Stimulated activated CD8-positive, alpha-beta memory T cell treated with anti-CD3 and anti-CD28 coated beads, Interleukin-4, amount 100 ng/mL, for 24 hours (primary cell): ENCODE results near the gene ACKR3.

Source experiments
- DNase-seq: peaks from one replicate; pipeline ENCODE4 v3.0.0-alpha.2; 2020; ENCODE audit warnings: low read depth

The ACKR3 gene

DNA sequence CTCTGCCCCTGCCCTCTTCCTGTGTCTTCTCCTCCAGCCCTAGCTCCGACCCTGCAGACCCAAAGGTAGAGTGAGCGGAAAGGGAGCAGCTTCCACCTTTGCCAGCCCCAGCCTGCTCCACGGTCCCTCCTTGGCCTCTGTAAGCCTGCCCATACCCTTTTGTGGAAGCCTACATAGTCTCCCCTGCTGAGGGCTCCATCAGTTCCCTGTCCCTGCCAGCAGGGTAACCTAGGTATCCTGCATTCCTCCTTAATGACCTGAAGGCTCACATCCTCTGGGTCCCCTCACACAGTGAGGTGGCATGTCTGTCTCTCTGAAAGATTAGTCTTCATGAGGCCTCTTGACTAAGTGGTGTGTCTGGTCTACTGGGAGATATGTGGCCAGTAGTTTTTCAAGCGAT is 20.5 kb upstream of the ACKR3 start:
- DNase-seq, result no peak

DNA sequence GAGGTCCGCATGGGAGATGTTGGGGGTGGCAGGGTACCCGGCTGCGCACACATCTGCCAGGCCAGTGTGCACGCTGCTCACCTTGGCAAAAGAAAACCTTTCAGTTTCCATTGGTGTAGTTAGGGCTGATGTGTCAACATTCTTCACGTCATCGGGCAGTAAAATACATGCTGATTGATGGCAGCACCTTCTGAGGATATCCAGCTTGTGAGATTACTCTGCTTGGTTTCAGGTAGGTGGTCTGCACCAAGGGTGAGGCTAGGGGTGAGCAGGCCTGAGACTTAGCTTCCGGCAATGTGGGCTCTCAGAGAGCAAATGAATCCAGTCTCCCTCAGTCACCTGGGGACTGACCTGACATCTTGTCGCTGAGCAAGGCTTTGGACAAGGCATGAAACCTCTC is 19.3 kb upstream of the ACKR3 start:
- no peak for DNase-seq

DNA sequence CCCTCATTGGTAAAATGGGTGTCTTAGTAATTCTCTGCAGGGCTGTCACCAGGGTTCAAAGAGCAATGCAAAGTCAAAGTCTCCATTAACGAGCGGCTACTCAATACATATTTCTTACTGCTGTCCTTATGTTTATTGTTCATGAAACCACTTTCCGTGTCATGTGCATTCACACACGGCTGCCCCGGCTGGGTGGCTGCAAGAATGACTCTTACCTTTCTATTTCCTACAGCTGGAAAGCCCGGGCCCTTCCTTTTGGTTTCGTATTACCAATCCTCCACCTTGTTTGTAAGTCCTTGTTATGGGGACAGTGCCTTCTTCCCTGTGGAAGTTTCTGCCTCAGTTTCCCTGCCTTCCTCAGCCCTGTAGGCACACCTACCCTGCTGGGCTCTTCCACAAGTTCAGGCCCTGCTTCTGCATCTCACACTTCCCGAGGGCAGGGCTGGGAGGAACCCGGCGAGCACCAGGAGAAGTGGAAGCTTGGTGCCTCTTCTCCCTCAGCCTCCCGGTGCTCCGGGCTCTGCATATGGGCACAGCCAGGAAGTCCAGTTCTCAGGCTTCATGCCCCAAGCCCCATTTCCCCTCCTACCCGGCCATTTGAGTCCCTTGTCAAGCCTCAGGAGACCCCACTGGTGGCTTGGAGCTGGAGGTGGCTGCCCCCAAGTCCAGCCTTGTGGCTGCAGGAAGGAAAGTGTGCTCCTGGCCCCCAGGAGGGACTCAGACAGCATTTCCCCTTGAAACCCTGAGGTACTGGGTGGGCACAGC is 18.7 kb upstream of the ACKR3 start:
- no peak for DNase-seq

DNA sequence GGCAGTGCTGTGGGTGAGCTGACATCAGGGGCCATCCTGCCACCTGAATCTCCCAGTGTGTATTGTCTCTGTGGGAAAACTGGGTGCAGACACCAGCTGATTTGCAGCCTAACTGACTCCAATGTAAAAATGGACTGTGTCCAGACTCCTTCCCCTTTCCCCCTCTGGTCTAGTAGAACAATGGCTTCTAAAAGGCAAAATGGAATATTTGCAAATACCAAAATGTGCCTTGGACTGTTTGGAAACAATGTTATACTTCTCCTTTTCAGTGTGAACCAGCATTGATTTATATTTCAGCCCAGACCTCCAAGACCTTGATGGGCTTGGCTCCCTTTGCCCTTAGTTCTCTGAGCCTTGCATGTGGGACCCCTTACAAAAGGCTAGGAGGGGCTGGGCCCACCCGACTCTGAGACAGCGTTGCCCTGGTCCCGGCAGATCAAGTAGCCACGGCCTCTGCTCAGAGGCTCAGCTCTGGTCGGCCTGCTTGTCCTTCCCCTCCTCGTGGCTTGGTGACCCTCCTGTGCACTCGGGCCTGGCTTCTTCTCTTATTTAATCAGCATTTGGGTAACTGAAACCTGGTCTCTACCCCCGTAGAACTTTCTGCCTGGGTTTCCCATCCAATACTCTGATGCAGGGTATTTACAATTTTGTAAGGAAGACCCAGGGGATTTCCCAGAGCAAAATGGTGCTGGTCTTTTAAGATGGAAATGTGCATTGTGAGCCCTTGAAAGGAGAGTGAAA is 18.0 kb upstream of the ACKR3 start:
- no peak for DNase-seq

DNA sequence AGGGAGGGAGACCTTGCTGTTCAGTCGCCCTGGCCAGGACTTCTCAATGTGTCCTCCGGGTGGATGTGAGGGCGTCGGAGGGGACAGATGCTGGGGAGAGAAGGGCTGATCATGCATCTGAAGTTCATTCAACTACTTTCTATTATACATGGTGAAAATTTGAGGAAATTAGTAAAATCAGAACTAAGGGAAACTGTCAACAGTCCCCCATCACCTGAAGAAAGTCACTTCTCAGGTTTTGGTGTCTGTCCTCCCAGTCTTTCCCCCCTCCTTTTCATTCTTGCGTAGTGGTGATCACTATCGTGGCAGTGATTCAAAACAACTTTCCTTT is 17.4 kb upstream of the ACKR3 start:
- DNase-seq, result no peak

DNA sequence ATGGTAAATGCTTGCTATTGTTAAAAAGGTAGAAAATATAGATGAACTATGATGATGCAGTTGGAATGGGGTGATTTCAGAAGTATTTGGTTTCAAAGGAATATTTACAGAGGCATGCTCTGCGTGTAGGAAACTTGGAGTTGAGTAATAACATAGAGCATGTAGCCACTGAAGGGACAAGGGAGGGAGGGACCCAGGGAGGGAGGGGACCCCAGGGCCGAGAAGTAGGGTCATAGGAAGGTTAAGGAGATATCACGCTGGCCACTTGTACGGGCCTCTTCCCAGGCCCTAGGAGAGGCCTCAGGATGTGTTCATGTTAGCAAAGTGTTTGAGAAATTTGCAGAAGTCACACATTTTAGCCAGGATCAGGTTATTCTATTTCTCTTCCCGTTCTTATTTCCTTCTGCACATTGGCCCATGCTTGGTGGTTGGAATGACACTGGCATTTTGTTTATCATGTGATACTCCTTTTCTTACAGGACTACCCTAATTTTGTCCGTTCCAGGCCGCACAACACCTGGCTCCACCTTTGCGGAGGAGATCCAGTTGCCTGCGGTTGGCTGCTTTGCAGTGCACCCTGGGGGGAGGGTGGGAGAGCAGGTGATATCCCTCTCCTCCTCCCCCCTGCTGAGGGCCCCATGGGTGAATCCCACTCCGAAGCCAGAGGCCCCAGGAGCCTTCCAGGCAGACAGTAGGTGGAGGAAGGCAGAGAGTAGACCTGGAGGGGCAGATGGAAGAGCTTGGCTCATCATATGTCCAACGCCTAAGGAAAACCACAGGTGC is 16.9 kb upstream of the ACKR3 start:
- no peak for DNase-seq

DNA sequence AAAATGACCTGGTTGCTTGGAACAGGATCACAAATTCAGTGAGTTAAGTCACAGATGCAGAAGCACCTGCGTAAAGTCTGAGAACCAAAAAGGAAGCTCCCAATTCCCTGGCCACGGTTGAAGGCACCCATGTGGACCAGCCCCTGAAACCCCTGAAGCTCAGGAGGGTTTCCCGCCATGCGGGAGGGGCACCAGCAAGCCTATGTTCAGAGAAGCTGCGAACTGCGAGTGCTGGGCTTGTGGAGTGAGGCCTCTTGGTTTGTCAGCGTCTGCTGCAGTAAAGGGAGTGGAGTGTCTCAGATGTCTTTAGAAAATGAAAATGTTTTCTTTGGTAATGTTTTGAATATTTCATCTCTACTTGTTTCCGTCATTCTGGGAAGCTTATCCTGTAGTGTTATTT is 16.1 kb upstream of the ACKR3 start:
- DNase-seq, result no peak

DNA sequence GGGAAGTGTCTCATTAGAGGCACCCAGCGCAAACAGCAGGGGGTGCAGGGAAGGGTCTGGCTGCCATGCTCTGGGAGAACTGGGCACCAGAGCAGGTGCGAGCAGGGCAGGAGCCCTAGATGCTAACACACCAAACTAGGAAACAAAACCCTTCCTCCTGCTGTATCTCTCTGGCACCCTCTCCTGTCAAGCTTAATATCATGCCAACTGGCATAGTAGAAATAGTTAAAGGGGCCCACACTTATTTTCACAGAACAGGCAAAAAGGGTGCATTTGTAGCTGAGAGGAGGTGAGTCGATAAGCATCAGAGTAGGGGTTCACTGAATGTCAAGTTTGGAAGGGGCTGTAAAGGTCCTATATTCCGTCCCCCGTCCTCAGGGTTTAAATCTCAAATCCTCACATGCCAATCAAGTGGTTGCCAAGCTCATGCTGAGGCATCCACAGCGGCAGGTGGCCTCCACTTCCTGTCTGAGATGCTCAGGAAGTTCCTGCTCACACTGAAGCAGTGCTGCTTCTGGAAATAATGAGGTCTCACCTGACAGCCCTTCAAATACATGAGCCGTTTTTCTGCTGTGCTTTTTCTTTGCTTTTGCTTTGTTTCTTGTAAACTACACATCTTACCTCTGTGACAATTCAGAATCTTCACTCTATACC is 14.9 kb upstream of the ACKR3 start:
- DNase-seq, result no peak

DNA sequence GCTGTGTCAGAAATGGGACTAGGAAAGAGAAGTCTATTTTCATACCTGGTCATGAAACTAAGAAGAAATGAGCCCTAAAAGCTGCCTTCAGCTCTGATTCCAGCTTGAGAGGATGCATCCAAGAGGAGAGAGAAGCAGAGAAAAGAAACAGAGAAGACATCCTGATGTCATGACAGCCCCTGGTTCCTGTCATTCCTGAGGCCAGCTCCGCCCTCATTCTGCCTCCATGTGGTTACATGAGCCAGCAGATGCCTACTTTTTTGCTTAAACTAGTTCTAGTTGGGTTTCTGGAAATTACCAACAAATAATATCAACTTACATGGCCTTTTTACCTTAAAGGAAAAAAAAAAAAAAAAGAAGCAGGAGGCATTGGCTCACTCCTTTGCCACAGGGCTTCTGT is 14.1 kb upstream of the ACKR3 start:
- no peak for DNase-seq

DNA sequence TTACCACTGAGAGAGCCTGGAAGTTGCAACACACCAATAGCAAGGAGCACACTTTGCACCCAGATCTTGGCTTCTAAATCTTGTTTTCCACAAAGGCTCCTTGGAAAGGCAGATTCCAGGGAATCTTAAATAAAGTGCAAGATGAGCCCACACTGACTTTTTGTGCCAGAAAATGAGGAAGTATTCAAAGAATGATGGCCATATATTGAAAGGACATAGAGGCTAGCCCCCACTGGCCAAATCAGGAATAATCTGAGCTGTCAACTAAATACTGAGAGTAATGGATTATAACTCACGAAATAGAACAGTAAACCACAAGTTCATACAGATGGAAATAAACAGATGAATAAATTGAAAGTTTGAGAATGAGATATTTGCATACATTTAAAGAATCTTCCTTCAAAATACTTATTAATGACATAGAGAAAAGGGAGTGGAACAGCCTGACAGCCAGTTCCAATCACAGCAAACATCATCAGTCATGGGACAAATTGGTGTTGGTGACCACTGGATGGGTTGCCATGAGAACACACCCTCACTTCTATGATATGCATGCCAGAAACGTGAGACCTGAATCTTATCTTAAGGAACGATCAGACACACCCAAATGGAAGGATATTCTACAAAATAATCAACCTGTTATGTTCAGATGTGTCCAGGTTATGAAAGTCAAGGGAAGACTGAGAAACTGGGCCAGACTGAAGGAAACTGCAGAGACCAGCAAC is 12.2 kb upstream of the ACKR3 start:
- DNase-seq, result no peak

DNA sequence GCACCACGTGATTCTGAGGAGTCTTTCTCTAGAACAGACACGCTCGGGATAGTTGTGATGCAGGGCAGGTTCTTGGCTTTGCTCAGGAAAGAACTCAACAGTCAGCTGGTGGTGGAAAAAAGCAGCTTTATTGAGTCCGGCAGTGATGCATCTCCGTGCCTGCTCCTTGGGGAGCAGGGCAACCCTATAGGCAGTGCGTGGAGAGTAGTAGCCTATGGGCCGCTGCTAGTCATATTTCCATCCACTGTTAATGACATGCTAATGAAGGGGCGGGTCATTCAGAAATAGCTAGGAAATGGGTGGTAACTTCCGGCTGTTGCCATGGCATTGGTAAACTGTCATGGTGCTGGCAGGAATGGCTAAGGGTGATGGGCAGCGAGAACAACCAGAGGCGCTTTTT is 11.6 kb upstream of the ACKR3 start:
- DNase-seq, result no peak

DNA sequence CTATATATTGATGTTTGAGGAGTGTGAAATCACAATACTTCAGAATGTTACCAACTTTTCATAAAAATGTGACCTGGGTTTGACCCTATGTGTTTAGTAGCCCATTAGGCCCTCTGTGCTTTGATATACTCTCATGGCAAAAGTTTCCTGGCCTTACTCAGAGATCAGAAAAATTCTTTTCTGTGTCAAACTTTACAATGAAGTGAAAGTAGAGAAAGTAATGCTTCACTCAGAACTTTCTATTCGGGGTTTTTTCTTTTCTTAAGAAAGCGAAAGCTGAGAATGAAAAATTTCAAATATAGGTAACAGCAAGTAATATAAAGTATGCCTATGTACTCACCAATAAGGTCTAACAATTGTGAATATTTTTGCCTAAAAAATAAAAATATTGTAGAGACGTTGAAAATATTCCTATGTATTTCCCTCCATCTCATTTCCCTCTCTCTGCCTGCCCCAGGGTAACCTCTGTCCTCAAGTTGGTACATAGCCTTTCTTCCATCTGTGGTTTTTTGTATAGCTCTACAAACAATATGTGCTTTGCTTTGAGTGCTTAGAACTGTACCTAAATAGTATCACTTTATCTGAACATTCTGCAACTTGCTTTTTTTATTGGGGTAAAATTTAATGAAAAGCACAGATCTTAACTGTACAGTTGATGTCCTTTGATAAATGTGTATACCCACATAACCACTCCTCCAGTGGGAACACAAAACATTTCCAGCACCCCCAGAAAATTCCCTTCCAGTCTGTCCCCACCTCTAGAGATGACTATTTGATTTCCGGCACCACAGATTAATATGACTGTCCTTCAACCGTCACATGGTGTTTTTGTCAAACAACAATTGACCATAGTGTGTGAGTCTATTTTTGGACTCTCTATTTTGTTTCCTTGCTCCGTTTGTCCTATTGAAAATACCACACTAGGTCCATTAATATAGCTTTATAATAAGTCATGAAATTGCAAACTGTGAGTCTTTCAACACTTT is 10.3 kb upstream of the ACKR3 start:
- DNase-seq, result no peak

DNA sequence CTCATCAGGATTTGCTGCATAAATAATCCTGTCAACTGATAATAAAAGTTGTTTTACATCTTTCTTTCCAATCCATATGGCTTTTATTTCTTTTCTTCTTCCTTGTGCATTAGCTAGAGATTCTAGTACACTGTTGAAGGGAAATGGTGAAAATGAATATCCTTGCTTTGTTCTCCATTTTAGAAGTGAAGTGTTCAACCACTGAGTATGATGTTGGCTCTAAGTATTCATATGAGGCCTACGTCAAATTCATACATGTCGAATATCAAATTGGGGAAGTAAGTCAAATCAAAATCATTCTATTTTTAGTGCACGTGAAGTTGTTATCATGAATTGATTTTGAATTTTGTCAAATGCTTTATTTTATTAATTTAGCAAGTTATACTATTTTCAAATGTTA is 7.8 kb upstream of the ACKR3 start:
- no peak for DNase-seq

DNA sequence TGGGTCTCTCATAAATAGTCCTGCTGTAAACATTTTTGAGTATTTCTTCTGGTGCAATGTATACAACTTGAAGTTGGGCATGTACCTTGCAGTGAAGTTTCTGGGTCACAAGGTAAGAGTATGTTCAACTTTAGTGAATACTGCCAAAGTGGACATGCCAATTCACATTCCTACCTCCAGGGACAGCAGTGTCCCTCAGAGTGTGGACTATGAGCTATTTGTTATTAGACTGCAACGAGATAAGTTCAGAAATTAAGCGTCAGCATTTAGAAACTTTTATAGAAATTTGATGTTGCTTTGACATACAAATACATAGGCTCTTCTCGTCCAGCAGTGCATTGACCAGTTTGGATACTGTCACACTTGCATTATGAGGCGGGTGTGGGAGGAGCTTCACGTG is 7.2 kb upstream of the ACKR3 start:
- DNase-seq, result no peak

DNA sequence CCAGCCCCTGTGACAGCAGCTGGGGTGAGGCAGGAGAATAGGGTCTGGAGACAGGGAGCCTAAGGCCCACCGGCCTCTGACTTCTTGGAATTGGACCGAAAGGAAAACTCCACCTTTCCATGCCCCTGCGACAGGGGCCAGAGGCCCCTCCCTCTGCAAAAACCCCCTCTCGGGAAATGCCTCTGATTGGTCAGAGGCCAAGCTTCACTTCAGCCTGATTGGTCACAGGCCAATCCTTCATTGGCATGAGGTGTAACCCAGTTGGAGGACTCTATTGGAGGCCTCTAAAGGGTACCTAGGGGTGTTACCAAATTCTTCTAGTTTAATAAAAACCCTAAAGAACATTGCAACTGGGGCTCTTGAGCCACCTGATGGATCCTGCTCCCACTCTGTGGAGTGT is 5.7 kb upstream of the ACKR3 start:
- no peak for DNase-seq

DNA sequence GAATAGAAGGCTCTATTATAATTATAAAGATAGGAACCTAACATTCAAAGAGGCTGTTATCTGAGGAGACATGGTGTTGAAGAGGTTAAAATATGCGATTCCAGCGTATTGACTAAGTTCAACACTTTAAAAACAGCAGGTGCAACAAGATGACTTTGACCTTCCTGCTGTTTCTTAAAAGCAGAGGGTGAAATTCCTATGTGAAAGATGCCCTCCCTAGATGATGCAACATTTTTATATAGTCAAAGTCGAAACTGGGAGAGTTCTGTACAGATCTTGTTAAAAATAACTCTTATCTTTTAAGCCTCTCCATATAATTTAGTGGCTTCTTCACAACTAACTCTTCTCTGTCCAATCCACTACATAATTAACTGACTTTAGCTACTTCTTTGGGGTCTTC is 4.4 kb upstream of the ACKR3 start:
- DNase-seq, result no peak

DNA sequence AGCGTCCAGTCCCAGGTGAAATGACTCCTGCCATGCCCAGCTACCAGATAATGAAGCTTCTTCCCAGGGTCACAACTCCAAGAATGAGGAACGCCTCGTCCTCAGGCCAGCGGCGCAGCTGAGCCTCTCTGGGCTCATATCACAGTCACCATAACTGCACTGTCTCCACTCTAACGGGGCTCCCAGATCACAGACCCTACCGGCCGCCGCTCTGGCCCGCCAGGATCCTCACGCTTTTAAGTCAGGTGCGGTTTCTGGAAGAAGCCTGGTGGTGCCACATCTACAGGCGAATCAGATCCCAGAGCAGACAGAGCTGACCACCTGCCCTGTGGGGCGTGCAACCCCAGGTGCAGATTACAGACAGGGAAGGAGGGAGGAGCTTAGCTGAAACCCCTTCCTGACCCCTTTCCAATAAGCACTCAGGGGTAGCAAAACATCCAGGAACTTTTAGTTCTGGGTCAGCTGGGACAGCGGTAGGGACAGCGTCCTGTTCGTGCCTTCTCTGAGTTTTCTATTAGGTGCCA is 3.7 kb upstream of the ACKR3 start:
- no peak for DNase-seq

DNA sequence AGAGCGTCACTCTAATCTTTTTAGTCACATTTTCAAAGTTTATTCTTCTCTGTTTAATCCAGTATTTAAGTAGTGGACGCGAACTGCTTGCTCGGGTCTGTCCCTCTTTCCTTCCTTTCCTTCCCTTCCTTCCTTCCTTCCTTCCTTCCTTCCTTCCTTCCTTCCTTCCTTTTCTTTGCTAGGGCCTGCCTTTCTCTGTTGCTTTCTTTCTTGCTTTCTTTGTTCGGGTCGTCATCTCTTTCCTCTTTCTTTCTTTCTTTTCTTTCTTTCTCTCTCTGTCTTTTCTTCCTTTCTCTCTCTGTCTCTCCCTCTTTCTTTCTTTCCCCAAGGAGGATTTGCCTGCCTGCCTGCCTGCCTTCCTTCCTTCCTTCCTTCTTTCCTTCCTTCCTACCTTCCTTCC is 3.0 kb upstream of the ACKR3 start:
- no peak for DNase-seq

DNA sequence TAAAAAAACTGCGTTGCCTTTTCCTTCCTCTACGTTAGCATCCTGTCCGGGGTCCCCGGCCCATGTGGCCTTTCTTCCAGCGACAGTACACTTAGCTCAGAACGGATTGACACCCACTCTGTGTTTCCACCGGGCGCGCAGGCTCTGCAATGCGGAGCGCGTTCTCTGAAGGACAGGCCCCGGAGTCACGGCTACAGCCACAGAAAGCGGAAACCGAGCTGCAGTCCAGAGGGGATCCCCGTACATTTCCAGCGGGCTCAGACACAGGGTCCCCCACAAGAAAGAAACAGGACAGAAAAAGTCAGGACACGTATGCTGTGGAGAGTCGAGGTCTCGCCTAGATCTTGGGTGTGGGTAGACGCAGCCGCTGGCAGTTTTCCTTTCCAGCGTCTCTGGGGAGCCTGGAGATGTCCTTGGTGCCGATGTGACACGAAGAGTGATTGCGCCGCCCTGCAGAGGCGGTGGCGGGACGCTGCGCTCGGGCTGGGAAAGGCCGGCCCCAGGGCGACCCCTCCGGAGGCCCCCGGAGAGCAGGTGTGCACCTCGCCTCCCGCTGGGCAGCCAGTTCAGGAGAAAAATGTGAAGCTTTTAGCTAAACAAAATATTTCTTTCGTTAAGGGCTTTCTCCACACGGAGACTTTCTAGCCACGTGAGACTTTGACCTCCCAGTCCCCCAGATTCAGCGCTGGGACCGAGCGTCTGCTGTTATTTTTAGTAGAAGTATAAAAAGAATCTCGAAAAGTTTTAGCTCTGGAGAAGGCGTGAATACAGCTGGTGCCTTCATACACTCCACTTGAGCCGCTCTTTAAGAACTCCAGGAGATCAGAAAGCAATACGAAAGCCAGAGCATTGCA is 1.3 kb upstream of the ACKR3 start:
- no peak for DNase-seq
